CD4-positive, alpha-beta T cell treated with Interleukin-6 for 4 hours (primary cell): ENCODE data around the gene GSPT1.

ENCODE experiments used
- DNase-seq: peaks from one replicate; pipeline ENCODE4 v3.0.0-alpha.2; 2020; ENCODE audit warnings: mixed read lengths

The GSPT1 gene

DNA sequence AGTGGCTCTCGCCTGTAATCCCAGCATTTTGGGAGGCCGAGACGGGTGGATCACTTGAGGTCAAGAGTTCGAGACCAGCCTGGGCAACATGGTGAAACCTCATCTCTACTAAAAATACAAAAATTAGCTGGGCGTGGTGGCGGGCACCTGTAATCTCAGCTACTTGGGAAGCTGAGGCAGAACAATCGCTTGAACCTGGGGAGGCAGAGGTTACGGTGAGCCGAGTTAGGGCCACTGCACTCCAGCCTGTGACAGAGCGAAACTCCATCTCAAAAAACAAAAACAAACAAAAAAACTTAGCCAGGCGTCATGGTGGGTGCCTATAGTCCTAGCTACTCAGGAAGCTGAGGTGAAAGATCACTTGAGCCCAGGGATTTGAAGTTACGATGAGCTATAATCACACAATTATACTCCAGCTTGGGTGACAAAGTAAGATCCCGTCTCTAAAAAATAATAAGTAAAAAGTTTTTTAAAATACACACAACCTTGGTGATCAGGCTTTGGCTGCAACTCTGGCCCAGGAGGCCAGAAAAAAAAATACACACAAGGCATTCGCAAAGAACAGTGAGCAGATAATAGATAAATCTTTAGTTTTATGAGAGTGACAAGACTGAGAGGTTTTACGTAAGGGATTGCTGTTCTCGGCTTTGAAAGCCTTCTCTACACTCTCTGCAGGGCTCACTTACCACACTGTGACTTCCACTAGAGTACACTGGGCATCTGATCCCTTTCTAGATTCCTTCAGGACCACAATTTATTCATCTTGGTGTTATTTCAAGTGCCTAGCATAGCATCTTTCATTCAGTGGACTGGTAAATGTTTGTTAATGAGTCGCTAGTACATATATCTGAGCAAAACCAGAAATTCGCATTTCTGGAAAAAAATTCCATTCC is 5.9 kb downstream of the GSPT1 start:
- no peak for DNase-seq

DNA sequence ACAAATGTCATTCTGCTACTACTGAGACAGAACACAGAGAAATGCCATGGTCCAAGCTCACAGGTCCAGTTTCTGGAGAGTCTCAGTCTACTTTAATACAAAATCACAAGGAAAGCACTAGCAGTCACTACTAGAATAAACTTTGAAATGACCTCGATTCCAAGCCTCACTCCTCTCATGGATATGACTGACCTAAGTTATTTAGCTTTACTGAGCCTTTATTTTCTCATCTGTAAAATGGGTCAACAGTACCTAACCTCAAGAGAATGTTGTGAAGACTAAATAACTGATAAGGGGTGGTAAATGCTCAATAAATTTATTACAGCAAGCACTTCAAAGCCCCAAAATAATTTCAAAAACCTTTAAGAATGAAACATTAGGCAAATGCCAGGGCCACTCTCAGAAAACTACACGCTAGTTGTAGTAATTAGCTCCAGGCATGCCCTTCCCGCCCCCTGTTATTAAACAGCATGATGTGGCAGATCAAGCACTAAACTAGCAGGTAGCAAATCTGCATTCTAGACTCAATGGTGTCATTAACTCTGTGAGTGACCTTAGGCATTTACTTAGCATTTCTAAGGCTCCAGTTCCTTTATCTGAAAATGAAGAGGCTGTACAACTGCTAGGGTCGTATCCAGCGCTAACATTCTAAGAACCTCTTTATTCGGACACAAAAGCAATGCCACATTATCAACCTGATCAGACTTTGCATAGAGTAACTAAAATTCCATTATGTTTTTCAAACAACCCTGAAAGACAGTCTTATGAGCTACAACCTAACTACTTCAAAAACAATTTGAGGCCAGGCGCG is 8.4 kb downstream of the GSPT1 start:
- no peak for DNase-seq

DNA sequence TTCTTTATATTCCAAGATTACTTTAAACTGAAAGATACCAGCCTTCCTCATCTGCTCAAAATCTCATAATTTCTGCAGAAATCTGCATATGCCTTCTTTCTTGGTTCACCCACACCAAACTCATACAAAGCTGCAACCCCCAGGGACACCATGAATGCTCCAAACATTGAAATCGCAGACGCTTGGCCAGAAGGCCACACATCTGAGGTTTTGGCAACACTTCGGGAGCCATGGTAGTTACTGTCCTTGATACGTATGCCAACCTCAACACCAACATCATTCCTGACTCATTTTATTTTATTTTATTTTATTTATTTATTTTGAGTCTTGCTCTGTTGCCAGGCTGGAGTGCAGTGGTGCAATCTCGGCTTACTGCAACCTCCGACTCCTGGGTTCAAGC is 11.8 kb downstream of the GSPT1 start:
- no peak for DNase-seq

DNA sequence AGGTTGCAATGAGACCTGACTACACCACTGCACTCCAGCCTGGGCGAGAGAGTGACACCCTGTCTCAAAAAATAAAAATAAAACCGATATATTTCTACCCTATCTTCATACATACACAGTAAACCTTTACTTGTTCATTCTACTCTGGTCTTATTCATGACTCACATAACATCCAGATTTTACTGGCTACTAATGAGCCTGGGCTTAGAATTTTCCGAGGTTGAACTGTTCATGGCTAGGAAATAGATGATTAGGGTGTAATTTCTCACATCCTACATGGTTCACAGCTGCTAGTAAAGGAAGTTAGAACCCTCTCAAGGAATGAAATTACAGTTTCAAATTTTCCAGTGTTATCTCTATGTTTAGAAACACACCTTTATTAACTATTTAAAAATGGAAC is 14.7 kb downstream of the GSPT1 start:
- DNase-seq, result no peak

DNA sequence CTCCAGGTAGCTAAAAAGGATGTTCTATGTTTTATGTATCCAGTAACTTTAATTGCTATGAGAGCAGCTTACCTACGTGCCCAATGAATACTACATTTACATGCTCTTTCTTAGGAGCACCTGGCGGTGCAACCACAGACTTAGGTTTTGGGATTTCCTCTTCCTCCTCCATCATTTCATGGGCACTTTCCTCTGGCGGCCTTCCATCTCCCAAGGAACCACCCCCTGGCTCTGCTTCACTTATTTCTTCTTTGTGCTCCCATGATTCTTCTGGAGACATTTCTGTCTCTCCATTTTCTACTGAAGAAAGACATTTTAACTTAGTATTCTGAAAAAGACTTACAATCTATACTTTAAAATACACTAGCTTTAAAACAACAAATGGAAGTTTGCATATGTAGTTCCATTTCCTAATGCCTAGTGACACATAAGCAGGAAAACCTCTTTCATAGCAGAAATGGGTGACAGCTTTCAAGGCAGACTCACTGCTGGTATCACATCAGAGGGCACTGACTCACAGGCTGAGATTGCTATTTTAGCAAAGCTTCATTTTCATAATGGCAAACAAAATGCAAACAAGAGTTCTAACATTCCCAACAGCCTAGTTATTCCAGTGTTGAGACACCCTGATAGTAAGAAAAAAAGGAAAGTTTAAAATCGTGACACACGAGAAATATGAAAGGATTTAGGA is 19.1 kb downstream of the GSPT1 start:
- DNase-seq, result no peak

DNA sequence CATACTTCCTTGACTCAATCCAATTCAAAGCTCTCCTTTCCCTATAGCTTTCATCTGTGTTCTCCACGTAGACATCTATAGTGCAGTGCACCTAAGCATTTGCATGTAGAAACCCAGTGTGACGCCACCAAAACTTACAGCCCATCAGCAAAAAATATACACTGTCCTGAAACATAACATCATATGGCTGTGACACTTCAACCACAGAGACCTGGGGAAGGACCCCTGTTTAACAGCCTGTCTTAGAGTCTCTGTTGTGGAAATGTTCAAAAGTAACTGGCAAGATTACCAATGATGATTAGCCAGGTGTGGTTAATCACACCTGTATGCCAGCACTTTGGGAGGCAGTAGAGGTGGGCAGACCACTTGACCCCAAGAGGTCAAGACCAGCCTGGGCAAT is 22.2 kb downstream of the GSPT1 start:
- DNase-seq, result no peak

DNA sequence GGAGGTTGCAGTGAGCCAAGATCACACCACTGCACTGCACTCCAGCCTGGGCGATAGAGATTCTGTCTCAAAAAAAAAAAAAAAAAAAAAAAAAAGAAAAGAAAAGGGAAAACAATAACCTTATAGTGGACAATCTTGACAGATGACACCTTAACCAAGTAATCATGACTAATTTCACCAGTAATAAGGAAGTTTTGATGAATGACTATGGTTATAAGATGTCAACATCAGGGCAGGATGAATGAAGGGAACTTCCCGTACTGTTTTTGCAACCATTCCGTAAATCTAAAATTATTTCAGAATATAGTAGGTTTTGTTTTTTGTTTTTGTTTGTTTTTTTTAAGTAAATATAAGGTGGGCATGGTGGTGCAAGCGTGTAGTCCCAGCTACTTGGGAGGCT is 23.0 kb downstream of the GSPT1 start:
- DNase-seq, result no peak

DNA sequence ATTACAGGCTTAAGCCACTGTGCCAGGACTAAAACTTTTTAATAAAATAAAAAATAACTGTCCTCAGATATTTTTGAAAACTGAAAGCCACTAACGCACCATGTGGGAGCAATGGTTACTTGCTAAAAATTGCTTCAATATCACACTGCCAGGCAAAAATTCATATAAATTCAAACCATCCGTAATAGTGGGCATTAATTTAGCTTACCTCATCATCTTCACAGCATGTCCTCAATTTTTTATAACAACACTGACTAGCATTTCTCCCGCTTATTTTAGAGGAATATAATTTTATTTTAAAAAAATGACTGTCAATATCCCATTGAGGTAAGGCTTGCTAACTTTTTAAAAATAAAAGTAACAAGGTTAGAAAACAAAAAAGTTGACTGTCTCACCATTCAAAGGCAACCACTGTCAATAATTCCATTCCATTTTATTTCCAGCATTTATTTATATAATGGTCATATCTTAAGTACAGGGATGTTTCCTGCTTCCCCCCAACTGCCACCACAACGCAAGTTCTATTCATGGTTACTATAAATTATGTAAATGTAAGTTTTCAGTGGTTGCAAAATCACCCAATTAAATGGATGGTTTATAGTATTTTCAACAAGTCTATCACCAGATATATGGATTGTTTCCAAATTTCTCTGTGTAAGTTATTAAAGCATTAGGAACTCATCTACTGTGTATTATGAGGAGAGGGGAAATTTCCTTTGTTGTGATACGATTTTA is 25.4 kb downstream of the GSPT1 start:
- no peak for DNase-seq

DNA sequence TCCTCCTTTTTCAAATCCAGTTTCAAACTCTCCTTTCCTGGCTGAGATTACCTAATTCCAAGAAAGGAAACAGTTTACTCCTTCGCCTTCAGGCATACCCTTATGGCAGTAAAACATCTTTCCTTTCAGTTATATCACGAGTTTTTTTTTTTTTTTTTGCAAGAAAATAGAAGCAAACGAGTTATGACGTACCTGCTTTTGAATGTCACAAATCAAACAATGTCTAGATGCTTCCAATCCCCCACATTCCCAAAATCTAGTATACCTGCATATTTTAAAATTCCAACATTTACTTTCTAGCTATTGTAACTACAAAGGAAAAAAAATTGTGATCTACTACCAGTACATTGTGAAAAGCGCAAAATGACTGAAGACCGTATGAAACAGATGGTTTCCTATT is 28.9 kb downstream of the GSPT1 start:
- no peak for DNase-seq

DNA sequence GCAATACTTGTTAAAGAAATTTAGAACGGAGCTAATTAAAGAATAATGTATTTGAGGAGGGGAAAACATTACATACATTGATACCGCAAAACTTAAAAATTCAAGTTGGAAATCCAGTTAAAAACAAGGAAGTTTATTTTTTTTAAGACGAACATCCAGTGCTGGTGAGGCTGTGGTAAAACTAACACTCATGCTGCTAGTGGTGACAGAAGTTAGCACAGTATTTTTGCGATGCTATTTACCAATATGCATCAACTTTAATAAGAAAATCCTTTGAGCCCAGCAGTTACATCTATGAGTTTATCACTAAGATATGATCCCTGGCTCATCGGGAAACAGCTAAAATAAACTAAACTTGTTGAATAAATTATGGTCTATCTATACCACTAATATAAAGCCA is 31.7 kb downstream of the GSPT1 start:
- no peak for DNase-seq

DNA sequence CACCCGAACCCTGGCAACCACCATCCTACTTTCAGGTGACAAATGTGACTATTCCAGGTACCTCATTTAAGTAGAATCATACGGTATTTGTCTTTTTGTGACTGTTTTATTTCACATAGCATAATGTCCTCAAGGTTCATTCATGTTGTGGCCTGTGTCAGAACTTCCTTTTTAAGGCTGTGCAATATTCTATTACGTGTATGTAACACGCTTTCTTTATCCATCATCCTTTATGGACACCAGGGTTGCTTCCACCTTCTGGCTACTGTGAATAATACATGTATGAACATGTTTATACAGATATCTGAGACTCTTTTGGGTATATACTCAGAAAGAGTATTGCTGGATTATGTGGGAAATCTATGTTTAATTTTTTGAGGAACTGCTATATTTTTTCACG is 35.7 kb downstream of the GSPT1 start:
- no peak for DNase-seq

DNA sequence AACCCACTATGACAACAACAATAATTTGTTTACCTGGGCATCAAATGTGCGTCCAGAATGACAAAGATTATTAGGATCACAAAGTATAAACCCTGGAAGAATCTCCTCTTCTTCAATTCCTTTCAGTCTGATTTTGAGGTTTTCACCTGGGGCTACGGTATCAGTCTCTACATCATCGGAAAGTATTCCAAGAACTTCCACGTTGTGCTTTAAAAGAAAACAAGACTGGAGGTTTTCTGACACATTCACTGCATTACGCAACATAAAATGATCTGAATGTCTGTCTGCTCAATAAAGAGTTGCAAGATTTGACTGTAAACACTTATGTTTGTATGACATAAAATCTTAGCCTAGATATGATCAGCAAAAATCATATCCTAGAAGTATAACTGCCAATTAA is 38.4 kb downstream of the GSPT1 start:
- DNase-seq, result no peak

DNA sequence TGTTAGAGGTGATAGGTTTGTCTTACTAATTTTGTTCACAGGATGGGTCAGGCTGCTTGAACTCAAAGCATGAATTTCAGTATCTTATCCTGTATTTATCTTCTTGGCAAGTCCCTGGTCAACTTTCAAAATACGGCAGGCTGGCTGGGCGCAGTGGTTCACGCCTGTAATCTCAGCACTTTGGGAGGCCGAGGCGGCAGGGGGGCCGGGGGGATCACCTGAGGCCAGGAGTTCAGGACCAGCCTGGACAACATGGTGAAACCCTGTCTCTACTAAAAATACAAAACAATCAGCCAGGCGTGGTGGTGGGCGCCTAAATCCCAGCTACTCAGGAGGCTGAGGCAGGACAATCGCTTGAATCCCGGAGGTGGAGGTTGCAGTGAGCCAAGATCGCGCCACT is 39.5 kb downstream of the GSPT1 start:
- DNase-seq, result no peak

DNA sequence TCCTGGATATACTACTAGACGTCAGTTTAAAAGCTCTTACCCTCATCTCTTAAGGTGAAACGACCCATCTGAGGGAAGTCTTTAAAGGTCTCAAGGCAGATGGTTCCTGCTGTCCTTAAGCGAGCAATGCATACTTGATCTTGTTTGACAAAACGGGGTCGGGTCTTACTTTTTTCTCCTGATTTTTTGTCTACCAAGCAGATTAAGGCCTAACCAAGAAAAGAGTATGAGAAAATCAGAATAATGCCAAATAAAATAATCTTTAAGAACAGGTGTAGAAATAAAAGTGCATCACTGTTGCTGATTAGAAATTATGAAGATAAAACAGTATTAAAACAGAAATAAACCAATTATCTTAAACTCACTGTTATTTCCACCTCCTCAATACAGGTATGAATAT is 40.0 kb downstream of the GSPT1 start:
- no peak for DNase-seq

DNA sequence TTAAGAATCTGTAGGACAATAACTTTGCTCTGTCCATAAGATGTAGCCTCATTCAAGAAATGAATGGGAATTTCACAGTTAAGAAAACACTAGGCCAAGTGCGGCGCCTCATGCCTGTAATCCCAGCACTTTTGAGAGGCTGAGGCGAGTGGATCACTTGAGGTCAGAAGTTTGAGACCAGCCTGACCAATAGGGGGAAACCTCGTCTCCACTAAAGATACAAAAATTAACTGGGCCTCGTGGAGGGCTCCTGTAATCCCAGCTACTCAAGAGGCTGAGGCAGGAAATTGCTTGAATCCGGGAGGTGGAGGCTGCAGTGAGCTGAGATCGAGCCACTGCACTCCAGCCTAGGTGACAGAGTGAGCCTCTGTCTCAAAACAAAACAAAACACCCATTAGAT is 44.6 kb downstream of the GSPT1 start:
- DNase-seq, result no peak

DNA sequence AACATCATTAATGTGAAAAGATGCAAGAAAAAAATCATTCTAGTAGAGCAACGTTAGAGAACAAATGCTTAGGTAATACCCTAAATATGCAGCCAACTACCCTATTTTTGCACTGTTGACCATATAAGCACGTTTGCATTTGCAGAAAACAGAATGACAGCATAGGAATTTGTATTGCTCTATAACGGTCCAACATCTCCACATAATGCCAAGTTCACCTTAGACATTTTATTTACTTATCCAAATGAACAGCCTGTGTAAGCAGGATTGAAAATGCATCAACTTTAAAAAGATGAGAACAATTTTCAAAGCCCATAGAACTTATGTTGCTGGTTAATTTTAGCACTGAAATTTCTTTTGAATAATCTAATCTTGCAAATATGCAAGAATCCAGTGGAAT is 45.4 kb downstream of the GSPT1 start:
- DNase-seq, result no peak

DNA sequence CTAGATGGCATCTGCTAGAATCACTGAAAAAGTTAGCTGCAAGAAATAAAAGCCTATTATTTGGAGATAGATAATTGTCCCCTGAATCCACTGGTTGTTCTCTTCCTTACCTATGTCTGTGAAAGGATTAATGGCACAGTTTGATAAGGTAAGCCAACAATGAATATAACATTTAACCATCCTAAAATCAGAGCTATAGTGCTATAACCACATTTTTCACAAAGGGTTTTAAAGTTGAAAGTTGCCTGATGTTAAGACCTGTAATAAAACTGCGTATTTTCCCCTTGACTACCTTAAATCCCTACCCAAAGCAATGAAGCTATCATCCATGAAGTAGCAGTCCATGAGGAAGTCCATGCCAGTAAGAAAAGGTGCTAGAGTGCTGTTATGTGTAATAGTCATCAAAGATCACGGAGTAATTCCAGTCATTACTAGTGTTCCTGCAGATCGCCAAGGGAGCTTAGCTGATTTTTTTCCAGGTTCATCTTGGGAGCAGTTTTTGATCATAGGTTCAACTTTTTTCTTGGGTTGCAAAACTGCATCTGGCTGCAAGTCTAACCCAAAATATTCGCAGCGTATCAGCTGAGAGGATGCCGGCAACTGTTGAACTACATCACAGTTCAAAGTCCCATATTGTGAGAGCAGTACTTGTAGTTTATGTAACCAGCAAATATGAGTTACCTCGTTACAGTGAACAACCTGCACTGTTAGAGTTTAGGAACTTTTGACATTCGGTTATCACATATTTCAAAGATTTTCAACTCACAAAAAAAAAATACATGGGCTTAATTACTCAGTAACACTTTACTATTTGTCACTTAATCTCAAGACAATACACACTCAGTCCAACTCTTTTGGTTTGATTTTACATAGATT is 46.2 kb downstream of the GSPT1 start:
- no peak for DNase-seq

DNA sequence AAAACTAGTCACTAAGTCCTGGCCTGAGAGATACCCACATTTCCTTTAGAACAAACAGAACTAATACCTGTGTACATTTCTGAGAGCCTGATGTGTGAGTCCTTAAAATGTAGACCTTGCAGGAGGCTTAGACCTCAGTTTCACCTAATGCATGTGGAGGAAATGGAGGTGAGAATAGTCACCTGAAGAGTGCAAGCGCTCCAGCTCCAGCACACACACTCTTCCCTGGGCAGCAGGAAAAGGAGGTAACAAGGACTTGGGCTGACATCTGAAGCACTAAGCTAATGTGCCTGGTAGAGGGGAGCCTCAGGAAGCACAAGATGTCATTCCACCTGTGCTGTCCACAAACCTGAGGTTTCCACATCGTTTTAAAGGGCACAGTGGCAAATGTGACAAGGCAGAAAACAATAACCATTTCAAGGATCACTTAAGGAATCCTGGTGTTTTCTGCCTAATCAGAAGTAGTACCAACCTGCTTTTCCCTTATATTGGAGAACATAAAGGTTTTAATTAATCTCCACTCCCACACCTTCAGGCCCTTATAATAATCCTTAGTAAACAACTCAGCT is 47.3 kb downstream of the GSPT1 start:
- no peak for DNase-seq

DNA sequence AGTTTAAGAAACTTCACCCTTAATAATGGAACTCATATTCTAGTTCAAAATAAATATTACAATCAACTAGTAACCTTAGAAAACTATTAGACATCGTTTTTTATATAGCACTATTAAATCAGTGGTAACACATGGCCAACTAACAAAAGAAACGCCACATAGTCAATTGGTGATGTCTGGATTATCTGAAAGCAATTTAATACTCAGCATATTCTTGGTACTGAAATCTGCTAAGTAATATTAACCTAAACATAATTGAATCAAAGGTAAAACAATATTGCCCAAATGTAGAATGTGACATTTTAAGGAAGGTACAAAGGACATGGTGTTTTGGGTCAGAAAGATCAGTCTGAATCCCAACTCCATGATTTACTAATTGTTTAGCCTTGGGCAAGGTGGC is 53.3 kb downstream of the GSPT1 start:
- DNase-seq, result no peak

DNA sequence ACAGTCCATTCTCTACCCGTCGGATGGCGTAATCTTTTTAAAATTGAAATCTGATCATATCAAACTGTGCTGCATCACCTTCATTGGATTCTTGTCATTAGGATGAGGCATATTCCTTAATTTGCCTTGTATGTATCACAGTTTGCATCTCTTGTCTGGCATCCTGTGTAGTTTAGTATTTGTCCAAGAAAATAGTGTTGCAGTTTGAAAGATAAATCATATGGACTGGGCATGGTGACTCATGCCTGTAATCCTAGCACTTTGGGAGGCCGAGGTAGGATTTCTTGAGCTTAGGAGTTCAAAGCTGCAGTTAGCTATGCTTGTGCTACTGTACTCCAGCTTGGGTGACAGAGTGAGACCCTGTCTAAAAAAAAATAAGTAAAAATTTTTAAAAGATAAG is 58.6 kb downstream of the GSPT1 start:
- DNase-seq, result no peak

DNA sequence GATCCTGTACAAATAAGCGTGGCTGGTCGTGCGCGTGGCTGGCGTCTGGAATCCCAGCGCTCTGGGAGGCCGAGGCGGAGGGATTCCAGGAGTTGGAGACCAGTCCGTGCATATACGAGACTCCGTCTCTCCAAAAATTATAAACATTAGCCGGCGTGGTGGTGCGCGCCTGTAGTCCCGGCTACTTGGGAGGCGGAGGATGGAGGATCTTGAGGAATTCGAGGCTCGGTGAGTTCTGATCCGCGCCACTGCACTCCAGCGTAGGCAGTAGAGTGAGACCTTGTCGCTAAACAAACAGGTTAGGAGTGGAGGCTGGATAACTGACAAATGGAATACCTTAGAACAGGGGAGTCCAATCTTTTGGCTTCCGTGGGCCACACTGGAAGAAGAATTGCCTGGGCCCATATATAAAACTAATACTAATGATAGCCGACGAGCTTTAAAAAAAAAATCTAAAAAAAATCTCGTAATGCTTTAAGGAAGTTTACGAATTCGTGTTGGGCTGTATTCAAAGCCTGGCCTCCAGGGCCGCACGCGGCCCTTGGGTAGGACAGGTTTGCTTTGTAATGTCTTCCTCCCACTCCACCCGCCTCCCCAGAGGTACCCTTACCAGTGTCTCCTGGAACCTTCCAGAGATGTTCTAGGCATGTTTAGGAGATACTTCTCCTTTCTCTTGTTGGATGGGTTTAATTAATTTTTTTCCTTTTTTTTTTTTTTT is 63.5 kb downstream of the GSPT1 start:
- no peak for DNase-seq
